HG03135 (cell line): ENCODE data around the gene SAMD8.
"Not testable (repeated sequence)": the region's sequence is repeated elsewhere in the genome, so short reads cannot be mapped to it uniquely, and the experiment has no call there.

Source experiments
- ATAC-seq: cut with Tn5 transposase; IDR thresholded peaks from one replicate; pipeline ENCODE4 v1.9.1; 2021; ENCODE audit warnings: mild to moderate bottlenecking, moderate library complexity; ENCODE audit not compliant: unreplicated experiment

Gene SAMD8

DNA sequence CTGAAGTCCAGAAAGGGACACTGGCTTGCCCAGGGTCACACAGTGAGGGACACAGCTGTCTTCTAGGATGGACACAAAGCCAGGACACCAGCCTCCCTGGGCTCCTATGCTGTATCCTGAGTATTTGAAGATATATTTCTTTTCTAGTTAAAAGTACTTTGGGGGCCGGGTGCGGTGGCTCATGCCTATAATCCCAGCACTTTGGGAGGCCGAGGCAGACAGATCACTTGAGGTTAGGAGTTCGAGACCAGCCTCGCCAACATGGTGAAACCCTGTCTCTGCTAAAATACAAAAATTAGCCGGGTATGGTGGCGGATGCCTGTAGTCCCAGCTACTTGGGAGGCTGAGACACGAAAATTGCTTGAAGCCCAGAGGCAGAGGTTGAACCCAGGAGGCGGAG lies 4.6 kb upstream of the SAMD8 start:
- not testable (repeated sequence) for ATAC-seq

DNA sequence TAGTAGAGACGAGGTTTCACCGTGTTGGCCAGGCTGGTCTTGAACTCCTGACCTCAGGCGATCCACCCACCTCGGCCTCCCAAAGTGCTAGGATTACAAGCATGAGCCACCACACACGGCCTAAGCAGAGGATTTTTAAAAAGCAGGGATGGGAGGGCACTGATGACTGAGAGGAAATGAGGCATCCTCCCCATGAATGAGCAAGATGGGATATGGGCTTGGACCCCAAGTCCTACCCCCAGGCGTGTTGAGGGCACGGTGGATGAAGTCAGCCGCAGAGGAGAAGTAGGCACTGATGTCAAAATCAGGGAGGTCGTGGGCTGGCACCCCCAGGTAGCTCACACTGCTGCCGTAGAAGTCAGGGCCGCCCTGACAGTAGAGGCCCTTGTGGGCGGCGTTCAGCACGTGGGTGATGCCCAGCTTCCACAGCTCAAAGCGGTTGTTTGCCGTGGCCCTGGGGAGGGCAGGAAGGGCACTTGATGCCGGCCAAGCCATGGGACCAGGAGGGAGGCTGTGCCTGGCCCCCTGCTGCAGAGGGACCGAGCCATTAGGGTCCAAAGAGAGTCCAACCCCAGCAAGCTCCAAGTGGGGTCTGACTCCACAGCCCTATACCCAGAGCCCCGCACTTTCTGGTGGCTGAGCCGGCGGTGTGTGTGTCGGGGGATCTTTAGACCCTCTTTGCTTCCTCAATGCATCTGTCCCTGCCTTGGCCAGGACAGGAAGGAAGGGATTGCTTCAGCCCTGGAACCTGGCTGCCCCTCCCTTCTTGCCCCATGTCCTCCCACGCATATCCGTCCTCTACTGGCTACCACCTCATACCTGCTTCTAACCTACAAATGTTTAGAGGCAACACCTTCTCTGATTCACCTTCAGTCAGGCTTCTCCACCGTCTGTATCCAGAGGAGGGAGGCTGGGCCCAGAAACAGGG lies 3.4 kb upstream of the SAMD8 start:
- ATAC-seq: no peak

DNA sequence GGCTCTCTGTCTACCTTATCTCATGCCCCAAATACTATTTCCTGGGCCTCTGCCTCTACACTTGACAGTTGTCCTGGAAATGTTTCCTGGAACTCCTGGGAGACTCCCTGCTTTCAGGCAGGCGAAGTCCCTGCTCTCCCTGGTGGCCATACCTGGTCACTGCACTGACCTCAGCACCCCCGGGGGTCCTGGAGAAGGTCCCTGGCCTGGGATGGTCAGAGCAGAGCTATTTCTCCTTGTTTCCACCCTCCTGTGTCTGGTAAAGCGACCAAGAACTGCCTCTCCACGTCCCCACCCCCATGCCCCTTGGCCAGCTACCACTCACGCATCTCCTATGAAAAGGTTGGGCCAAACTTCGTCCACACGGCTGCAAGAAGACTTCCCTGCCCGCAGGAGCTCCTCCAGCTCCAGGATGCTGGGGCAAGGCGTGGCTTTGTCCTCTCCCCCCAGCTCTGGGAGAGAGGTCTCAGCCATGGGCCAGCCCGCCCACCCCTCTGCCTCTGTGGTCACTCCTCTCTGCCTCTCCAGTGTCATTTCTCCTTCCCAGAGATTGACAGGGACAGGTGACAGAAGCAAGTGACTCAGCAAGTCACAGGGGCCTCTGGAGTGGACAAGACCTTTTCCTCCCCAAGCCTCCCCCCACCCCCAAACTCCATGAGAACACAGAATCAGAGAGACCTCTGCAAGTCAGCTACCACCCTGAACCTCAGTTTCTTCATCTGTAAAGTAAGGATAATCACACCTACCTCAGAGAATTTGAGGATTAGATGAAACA lies 2.6 kb upstream of the SAMD8 start:
- ATAC-seq: no peak

DNA sequence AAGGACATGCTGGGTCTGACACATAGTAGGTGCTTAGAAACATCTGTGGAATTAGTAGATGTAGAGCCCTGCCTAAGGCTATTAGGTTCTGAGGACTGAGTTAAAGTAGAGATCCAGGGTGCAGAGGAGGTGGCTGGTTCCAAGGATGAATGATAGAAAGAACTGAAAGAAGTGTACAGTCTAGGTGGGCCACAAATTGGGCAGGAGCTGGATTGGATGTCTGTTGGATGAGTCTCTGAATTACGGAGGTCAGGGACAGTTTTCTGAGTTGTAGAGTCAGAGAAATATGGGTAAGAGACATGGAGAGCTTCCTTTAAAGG lies 2.0 kb upstream of the SAMD8 start:
- no peak for ATAC-seq

GRCh38 chr10:75110006-75110632 lies 1.3 kb upstream of the SAMD8 start:
- ATAC-seq: no peak

GRCh38 chr10:75111907-75112679 lies 637 bp downstream of the SAMD8 start:
- peak; percentile 29 for ATAC-seq

GRCh38 chr10:75115137-75115536 lies 3.7 kb downstream of the SAMD8 start:
- ATAC-seq: no peak

GRCh38 chr10:75116941-75117775 lies 5.7 kb downstream of the SAMD8 start:
- ATAC-seq: not testable (repeated sequence)

GRCh38 chr10:75117995-75118394 lies 6.5 kb downstream of the SAMD8 start:
- ATAC-seq: no peak

DNA sequence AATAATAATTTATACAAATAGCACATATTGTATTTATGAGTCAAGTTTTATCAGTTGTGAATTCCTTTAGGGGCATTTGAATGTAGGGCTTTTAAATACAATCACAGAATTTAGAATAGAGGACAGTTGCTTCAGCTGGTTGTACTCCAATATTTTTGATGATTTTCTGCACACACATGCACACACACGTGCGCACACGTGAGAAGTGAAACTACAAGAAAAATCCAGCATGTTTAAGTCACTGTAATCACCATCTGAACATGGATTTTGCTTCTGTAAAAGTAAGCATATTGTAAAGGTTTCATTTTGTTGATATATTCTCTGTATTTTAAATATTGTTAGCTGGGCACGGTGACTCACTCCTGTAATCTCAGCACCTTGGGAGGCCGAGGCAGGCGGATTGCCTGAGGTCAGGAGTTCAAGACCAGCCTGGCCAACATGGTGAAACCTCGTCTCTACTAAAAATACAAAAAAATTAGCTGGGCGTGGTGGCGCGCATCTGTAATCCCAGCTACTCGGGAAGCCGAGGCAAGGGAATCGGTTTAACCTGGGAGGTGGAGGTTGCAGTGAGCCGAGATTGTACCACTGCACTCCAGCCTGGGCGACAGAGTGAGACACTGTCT lies 8.1 kb downstream of the SAMD8 start:
- not testable (repeated sequence) for ATAC-seq

- ATAC-seq: no peak
Observed at GRCh38 chr10:75121322-75121721, 9.9 kb downstream of the SAMD8 start.

DNA sequence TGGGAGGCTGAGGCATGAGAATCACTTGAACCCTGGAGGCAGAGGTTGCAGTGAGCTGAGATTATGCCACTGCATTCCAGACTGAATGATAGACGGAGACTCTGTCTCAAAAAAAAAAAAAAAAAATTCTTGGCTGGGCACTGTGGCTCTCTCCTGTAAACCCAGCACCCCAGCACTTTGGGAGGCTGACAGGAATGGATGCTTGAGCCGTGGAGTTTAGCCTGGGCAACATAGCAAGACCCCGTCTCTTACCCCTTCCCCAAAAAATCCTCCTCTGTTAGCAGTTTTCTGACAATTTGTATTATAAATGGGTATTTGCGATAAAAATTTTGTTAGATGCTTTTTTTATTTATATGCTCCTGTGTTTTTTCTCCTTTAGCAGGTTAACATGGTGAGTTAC lies 11.0 kb downstream of the SAMD8 start:
- ATAC-seq: no peak

DNA sequence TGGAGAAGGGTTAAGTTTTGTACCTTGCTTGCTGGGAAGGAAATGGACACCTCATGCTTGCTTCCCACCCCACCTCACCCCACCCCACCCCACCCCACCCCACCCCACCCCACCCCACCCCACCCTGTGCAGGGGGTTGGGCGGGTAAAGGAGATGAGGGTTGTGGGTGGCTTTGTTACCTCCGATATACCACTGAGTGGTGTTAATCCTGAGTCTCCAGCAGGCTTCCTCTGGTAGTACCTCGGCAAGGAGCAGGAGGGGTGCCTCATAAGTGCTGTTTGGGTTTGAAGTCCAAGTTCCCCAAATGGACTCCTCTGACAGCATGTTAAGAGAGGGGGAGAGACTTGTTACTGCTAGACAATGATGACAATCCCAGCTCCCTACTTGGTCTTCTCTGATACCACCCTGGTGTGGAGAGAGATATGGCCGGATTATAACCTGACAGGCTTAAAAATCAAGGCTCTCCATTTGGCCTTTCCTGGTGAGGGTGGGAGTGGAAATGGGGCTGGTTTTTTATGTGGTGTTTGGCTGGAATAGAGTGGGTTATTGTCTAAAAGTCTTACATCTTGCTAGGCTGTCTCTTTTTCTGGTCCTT lies 11.7 kb downstream of the SAMD8 start:
- no peak for ATAC-seq

GRCh38 chr10:75126277-75126676 lies 14.8 kb downstream of the SAMD8 start:
- ATAC-seq: no peak

DNA sequence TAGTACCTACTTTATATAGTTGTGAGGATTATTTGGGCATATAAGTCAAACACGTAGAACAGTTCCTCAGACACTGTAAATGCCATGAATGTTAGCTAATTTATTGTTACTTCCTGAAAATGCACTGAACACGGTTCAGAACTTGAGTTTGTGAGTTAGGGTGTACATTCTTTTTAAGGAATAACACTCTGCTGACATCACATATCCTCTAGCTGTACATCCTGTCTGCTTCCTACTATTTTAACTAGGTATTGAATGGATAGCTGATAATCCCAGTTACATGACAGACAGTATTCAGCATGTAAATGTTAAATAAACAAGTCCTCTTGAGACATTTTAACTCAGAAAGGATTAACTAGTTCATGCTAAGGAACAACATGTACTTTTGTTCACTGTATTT lies 16.0 kb downstream of the SAMD8 start:
- ATAC-seq: no peak

GRCh38 chr10:75128985-75129384 lies 17.5 kb downstream of the SAMD8 start:
- not testable (repeated sequence) for ATAC-seq

DNA sequence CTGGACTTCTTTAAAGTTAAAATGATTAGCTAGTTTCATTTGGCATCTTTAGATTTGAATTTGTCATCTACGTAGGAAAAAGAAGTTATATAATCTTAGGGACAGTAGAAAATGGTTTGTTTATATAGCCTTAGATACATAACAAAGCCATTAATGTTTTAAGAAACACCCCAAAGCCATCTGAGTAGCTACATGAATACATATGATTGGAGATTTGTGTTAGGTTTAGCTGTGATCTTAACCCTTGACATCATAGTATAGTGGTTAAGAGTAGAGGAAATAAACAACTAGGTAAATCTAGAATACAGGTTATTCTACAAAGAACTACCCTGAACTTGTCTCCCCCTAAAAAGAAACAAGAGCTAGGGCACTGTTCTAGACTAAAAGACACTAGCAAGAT lies 18.1 kb downstream of the SAMD8 start:
- ATAC-seq: no peak

DNA sequence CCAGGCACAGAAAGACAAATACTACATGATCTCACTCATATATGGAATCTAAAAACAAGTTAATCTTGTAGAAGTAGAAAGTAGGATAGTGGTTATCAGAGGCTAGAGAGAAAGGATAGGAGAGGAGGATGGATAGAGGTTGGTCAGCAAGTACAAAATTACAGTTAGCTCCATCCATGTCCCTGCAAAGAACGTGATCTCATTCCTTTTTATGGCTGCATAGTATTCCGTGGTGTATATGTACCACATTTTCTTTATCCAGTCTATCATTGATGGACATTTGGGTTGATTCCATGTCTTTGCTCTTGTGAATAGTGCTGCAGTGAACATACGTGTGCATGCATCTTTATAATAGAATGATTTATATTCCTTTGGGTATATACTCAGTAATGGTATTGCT lies 22.2 kb downstream of the SAMD8 start:
- not testable (repeated sequence) for ATAC-seq

DNA sequence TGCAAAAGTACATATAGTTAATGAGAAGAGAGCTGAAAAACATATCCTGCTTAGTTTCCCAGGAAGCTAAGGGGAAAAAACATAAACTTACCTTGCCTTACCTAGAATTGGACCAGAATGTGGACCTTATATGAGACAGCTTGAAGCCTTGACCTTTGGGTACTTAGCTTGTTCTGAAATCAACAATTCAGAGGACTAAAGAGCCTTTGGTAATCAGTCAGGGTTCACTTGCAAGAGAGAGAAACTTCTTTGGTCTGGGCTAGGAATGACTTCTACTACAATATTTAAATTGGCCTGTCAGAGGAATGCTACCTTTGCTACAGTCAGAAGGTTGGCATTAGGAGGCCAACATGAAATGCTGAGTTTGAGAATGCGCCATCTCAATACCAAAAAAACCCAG lies 24.9 kb downstream of the SAMD8 start:
- no peak for ATAC-seq
